ENCODE data around the gene ZNF776.

DNA sequence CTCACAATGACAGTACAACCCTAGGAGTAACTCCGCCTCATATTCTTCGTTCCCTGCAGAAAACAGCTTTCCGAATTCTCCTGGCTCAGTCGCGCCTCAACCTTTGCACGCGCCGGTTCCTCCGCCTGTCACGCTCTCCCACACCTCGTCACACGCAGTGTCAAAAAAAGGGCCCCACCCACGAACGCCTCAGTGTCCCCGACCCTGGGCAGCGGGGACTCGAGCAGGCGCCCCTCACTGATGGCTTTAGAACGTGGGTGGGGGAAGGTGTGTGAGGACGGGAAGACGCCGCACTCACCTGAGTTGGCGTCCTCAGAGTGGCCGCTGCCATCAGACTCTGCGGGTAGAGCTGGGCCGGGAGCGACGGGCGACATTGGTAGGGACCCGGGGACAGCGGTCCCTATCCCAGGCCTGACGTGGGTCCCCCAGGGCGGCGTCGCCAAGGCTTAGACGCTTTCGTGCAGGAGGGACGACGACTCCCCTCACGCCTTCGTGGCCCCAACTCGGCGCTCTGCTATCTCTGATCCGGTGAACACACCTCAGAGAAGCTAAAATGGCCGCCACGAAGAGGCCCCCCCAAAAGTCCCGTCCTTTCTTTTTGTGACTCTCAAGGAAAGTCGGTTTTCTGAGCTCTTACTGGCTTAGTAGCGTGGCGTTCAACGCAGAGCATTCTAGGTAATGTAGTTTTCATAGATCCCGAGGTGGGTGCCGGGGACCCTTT is 37.8 kb upstream of the ZNF776 start, which contains the start of gene ZNF154:
- TF ChIP-seq CTCF (IDR thresholded peaks at IDR 0.05) (no peak), POLR2A (IDR thresholded peaks at IDR 0.05) (no peak), POLR2AphosphoS5 (IDR thresholded peaks at IDR 0.05) (no peak), EP300 (IDR thresholded peaks at IDR 0.05; ENCODE audit: low read depth) (no peak)

Measured in transverse colon (tissue), 4 donors.